C4-2B (cell line): ENCODE data around the gene POLD1.
"Not testable (repeated sequence)": the region's sequence is repeated elsewhere in the genome, so short reads cannot be mapped to it uniquely, and the experiment has no call there.

Experiments used
- ZFX ChIP-seq: fragments of 450-650 bp; IDR thresholded peaks from 2 replicates; pipeline ENCODE4 v1.6.1; 2017
- TF ChIP-seq, protein P1 (sequence below): fragments of 450-650 bp; conservative IDR thresholded peaks from 2 replicates; pipeline ENCODE4 v1.5.1; 2017; ENCODE audit warnings: mild to moderate bottlenecking

DNA sequence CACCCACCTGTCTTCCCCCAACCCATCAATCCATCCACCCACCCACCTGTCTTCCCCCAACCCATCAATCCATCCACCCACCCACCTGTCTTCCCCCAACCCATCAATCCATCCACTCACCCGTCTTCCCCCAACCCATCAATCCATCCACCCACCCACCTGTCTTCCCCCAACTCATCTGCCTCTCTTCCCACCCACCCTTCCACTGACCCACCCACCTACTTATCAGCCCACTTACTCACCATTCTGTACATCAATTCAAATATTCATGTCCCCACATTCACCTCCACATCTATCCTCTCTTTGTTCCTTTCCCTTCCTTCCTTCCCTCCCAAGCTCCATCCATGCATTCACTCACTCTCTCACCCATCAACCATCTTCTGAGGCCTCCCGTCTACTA lies 55.0 kb downstream of the POLD1 start:
- TF ChIP-seq, protein P1, sequence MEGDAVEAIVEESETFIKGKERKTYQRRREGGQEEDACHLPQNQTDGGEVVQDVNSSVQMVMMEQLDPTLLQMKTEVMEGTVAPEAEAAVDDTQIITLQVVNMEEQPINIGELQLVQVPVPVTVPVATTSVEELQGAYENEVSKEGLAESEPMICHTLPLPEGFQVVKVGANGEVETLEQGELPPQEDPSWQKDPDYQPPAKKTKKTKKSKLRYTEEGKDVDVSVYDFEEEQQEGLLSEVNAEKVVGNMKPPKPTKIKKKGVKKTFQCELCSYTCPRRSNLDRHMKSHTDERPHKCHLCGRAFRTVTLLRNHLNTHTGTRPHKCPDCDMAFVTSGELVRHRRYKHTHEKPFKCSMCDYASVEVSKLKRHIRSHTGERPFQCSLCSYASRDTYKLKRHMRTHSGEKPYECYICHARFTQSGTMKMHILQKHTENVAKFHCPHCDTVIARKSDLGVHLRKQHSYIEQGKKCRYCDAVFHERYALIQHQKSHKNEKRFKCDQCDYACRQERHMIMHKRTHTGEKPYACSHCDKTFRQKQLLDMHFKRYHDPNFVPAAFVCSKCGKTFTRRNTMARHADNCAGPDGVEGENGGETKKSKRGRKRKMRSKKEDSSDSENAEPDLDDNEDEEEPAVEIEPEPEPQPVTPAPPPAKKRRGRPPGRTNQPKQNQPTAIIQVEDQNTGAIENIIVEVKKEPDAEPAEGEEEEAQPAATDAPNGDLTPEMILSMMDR, result not testable (repeated sequence)
- TF ChIP-seq ZFX, result not testable (repeated sequence)
